ENCODE data around the gene LPCAT2.

Gene LPCAT2

GRCh38 chr16:55576384-55576783 lies 67.5 kb downstream of the LPCAT2 start:
- Histone ChIP-seq H3K27ac (no peak overlapping the region), H3K4me1 (no peaks in the 10 kb centered on the region), H3K27me3 (no peaks in the 10 kb centered on the region), H3K36me3 (peaks cover 0 to 9% (median 5%) of the 10 kb centered on the region in 3 donors), H3K4me3 (no peak overlapping the region), H3K9me3 (no peaks in the 10 kb centered on the region)
- intact Hi-C loops (cut with DNase I; ENCODE audit: low total_unique reads), result no loop called here
- DNase-seq, result no peak
- TF ChIP-seq CTCF (IDR thresholded peaks at IDR 0.05), result no peak

GRCh38 chr16:55577887-55578286 lies 69.0 kb downstream of the LPCAT2 start:
- Histone ChIP-seq H3K4me3 (no peak overlapping the region), H3K4me1 (no peaks in the 10 kb centered on the region), H3K36me3 (peaks cover 0 to 10% (median 5%) of the 10 kb centered on the region in 3 donors), H3K27ac (no peak overlapping the region), H3K9me3 (no peaks in the 10 kb centered on the region), H3K27me3 (no peaks in the 10 kb centered on the region)
- TF ChIP-seq CTCF (IDR thresholded peaks at IDR 0.05), result no peak
- intact Hi-C loops (cut with DNase I; ENCODE audit: low total_unique reads), result no loop called here
- no peak for DNase-seq

- TF ChIP-seq CTCF (IDR thresholded peaks at IDR 0.05), result no peak
- H3K4me1 ChIP-seq, result no peaks in the 10 kb centered on the region
- intact Hi-C loops (cut with DNase I; ENCODE audit: low total_unique reads), result no loop called here
- H3K9me3 ChIP-seq, result no peaks in the 10 kb centered on the region
- no peaks in the 10 kb centered on the region for H3K27me3 ChIP-seq
- H3K4me3 ChIP-seq, result no peak overlapping the region
- H3K27ac ChIP-seq, result no peak overlapping the region
- peaks cover 0 to 4% (median 0%) of the 10 kb centered on the region in 3 donors for H3K36me3 ChIP-seq
- DNase-seq, result no peak
Observed at GRCh38 chr16:55585631-55586030, 76.8 kb downstream of the LPCAT2 start.

GRCh38 chr16:55588799-55589198 lies 79.9 kb downstream of the LPCAT2 start:
- peaks cover 0 to 4% of the 10 kb centered on the region in 2 donors for H3K27me3 ChIP-seq
- no peak overlapping the region for H3K4me3 ChIP-seq
- TF ChIP-seq CTCF (IDR thresholded peaks at IDR 0.05), result no peak
- intact Hi-C loops (cut with DNase I; ENCODE audit: low total_unique reads), result no loop called here
- DNase-seq, result no peak
- H3K36me3 ChIP-seq, result no peaks in the 10 kb centered on the region
- no peaks in the 10 kb centered on the region for H3K9me3 ChIP-seq
- H3K4me1 ChIP-seq, result no peaks in the 10 kb centered on the region
- no peak overlapping the region for H3K27ac ChIP-seq

GRCh38 chr16:55592306-55592705 lies 83.4 kb downstream of the LPCAT2 start:
- no peak for TF ChIP-seq CTCF (IDR thresholded peaks at IDR 0.05)
- H3K36me3 ChIP-seq, result no peaks in the 10 kb centered on the region
- intact Hi-C loops (cut with DNase I; ENCODE audit: low total_unique reads), result no loop called here

GRCh38 chr16:55597928-55598327 lies 89.1 kb downstream of the LPCAT2 start:
- Histone ChIP-seq H3K4me3 (no peak overlapping the region), H3K27me3 (peaks cover 0 to 9% of the 10 kb centered on the region in 2 donors), H3K36me3 (no peaks in the 10 kb centered on the region), H3K9me3 (no peaks in the 10 kb centered on the region), H3K27ac (no peak overlapping the region), H3K4me1 (no peaks in the 10 kb centered on the region)
- no peak for TF ChIP-seq CTCF (IDR thresholded peaks at IDR 0.05)
- no peak for DNase-seq
- intact Hi-C loops (cut with DNase I; ENCODE audit: low total_unique reads), result no loop called here

More at GRCh38 chr16:55592306-55592705, 83.4 kb downstream of the LPCAT2 start:
- Histone ChIP-seq H3K4me1 (no peaks in the 10 kb centered on the region), H3K9me3 (no peaks in the 10 kb centered on the region), H3K27ac (no peak overlapping the region), H3K27me3 (peaks cover 0 to 9% of the 10 kb centered on the region in 2 donors), H3K4me3 (no peak overlapping the region)
- DNase-seq, result no peak

Data from tibial artery (tissue), 4 donors.